ENCODE data around the gene EGR2. TPM values are rescaled to one million over a fixed set of nuclear protein-coding genes. Genes with fewer than 3 reads are reported as not detected.

EGR2 gene
- total RNA-seq (2021): 2.6 and 3.0 TPM in 2 replicates
- long read RNA-seq, partial matches to known transcripts: 0 of 4 reads
- long read RNA-seq, other reads (novel, unspliced or antisense): 4 of 4 reads

- H3K79me2 ChIP-seq (ENCODE audit: insufficient read depth, low read length): no peaks in the 10 kb centered on the region
- no peak within 1 kb of the TSS for H3K27ac ChIP-seq (ENCODE audit: insufficient read length, low read depth, low read length)
- WGBS (ENCODE audit: extremely low coverage, insufficient read length, low lambda C conversion rate): no CpG with 5 or more reads among the region's 53 CpGs
- no peak within 1 kb of the TSS for H2BK12ac ChIP-seq (ENCODE audit: insufficient read length, low read depth, low read length)
- no peak within 1 kb of the TSS for H3K4ac ChIP-seq (ENCODE audit: low read depth, low read length)
- H3K9me3 ChIP-seq (ENCODE audit: control insufficient read depth, low read depth, low read length): no peaks in the 10 kb centered on the region
- peak; percentile 94 for DNase-seq
- no peak within 1 kb of the TSS for H3K23ac ChIP-seq (ENCODE audit: insufficient read length, low read depth, low read length)
- H3K79me1 ChIP-seq (ENCODE audit: insufficient read depth, low read depth, low read length, poor library complexity, severe bottlenecking): no peaks in the 10 kb centered on the region
- H4K8ac ChIP-seq (replicated peaks; ENCODE audit: insufficient read length, low read depth, low read length): no peak within 1 kb of the TSS
- no peak within 1 kb of the TSS for H2BK120ac ChIP-seq (ENCODE audit: low read depth, low read length, poor library complexity, severe bottlenecking)
- H3K9ac ChIP-seq (ENCODE audit: extremely low read depth, insufficient read length, low read length): peak within 1 kb of the TSS; percentile 1
- H3K4me1 Mint-ChIP-seq: peaks cover 24 to 29% of the 10 kb centered on the region in 2 experiments
- H3K27me3 ChIP-seq (ENCODE audit: insufficient read depth, low read length): peaks cover 26% of the 10 kb centered on the region; the same call in 1 of the 2 replicates
- H3K4me2 ChIP-seq (ENCODE audit: insufficient read depth, insufficient read length, low read length): peak within 1 kb of the TSS; percentile 74
- H3K36me3 Mint-ChIP-seq (ENCODE audit: insufficient read depth in 1 of 3, low read depth in 3 of 3): peaks cover 2 to 7% (median 6%) of the 10 kb centered on the region in 3 experiments; a peak in 5 of 7 replicates
- no peak within 1 kb of the TSS for H3K56ac ChIP-seq (ENCODE audit: insufficient read length, low read depth, low read length)
- no peak within 1 kb of the TSS for H2AK5ac ChIP-seq (ENCODE audit: insufficient read length, low read length)
- H3K27me3 Mint-ChIP-seq (ENCODE audit: low read depth): peaks cover 92% of the 10 kb centered on the region
- peaks cover 0 to 7% of the 10 kb centered on the region in 2 experiments; a peak in 3 of 5 replicates for H3K9me3 Mint-ChIP-seq
- H2BK20ac ChIP-seq (ENCODE audit: low read depth, low read length, poor library complexity, severe bottlenecking): no peak within 1 kb of the TSS
- H3K23me2 ChIP-seq (ENCODE audit: insufficient read length, low read depth, low read length, poor library complexity, severe bottlenecking): peaks cover 25% of the 10 kb centered on the region
- H2BK5ac ChIP-seq (ENCODE audit: insufficient read length, low read length): no peak within 1 kb of the TSS
- H2BK15ac ChIP-seq (ENCODE audit: low read depth, low read length): no peak within 1 kb of the TSS
- peak within 1 kb of the TSS; percentile 87 for H3K14ac ChIP-seq (ENCODE audit: insufficient read depth, low read length)
- no peak within 1 kb of the TSS for H4K91ac ChIP-seq (ENCODE audit: insufficient read length, low read depth, low read length)
- H2AFZ ChIP-seq (ENCODE audit: low read length): no peak within 1 kb of the TSS
- H4K5ac ChIP-seq (ENCODE audit: insufficient read length, low read depth, low read length): no peak within 1 kb of the TSS
- peak within 1 kb of the TSS; percentile 53 to 89 (median 67); a peak in 3 of 7 replicates for H3K27ac Mint-ChIP-seq
- no peak for TF ChIP-seq CTCF (conservative IDR thresholded peaks at IDR 0.05)
- no peaks in the 10 kb centered on the region for H4K20me1 ChIP-seq (ENCODE audit: control insufficient read depth, insufficient read depth, insufficient read length)
- H3K4me3 Mint-ChIP-seq: peak within 1 kb of the TSS; percentile 74 to 93
- H3K4me1 ChIP-seq (ENCODE audit: insufficient read depth, low read length): no peaks in the 10 kb centered on the region
- peak within 1 kb of the TSS; percentile 92 for H3K18ac ChIP-seq (ENCODE audit: insufficient read length, low read depth, low read length)
- H3T11ph ChIP-seq (ENCODE audit: low read length): no peak within 1 kb of the TSS
These were observed at the start of gene EGR2 for GRCh38 chr10:62816331-62817120. Gene EGR2, minus strand, starts transcription at chr10:62816366. Its CDS starts 337 bp downstream, at chr10:62816029.

Measured in H9 (cell line).